H1 (cell line): Measurements from ENCODE around the gene ATXN7L3. TPM values are rescaled to one million over a fixed set of nuclear protein-coding genes. Genes with fewer than 3 reads are reported as not detected.

Experiments
- HDAC6 ChIP-seq: IDR thresholded peaks from one replicate; pipeline ENCODE4 v1.7.1; 2012; ENCODE audit warnings: low read depth, mild to moderate bottlenecking, inconsistent platforms, low read length, moderate library complexity
- JUND ChIP-seq: IDR thresholded peaks from 2 replicates; pipeline ENCODE4 v1.6.1; 2011; ENCODE audit warnings: mild to moderate bottlenecking, improper control_type of control experiment, low read length
- SIN3A ChIP-seq, 2 experiments: IDR thresholded peaks in 1 of 2; conservative IDR thresholded peaks in 1 of 2; 2 replicates each; pipeline ENCODE4 v1.6.1; 2011 to 2012; ENCODE audit warnings: low read length in 2 of 2, improper control_type of control experiment in 1 of 2, low read depth in 1 of 2, mild to moderate bottlenecking in 1 of 2
- SP1 ChIP-seq: IDR thresholded peaks from 2 replicates; pipeline ENCODE4 v1.6.1; 2011; ENCODE audit warnings: low read depth, low read length
- polyA plus RNA-seq, 7 experiments: library from polyadenylated mRNA; depleted of rRNA in 3 of 7; stranded (reverse) in 5 of 7; unstranded in 2 of 7; fragments of >200 nt in 5 of 7; fragments of 200-250 nt in 2 of 7; gene quantifications; 1 replicate in 5 of 7; 2 replicates in 1 of 7; 4 replicates in 1 of 7; pipeline versions ENCODE4 v1.2.1 to v1.2.3, GENCODE V29; 2011 to 2013; ENCODE audit warnings: missing spikeins in 2 of 7, mixed read lengths in 2 of 7
- total RNA-seq: library from RNA; stranded (reverse); fragmentation: NEBNext Ultra II Directional; extraction: Animal tissue kit (Norgen Biotek cat#: 25700); gene quantifications from 2 replicates; pipeline ENCODE4 v1.2.1, GENCODE V29; 2021
- TF ChIP-seq, protein P1 (sequence below), 3 experiments: IDR thresholded peaks; 1 replicate in 2 of 3; 2 replicates in 1 of 3; pipeline versions ENCODE4 v1.5.1 to v1.6.1; 2011; ENCODE audit warnings: low read length in 3 of 3, mild to moderate bottlenecking in 3 of 3, inconsistent platforms in 2 of 3, low read depth in 1 of 3, moderate library complexity in 1 of 3; ENCODE audit not compliant: insufficient read depth in 1 of 3; ENCODE audit errors: control extremely low read depth in 1 of 3
- TF ChIP-seq, protein P2 (sequence below): IDR thresholded peaks from 2 replicates; pipeline ENCODE4 v1.6.1; 2012; ENCODE audit warnings: low read length, inconsistent platforms

The ATXN7L3 gene
- total and polyA plus RNA-seq, 2 of the 8 experiments (the other 6 are each of a cell fraction or from before 2014, with no cell fraction given) = 53.7 to 103 TPM

DNA sequence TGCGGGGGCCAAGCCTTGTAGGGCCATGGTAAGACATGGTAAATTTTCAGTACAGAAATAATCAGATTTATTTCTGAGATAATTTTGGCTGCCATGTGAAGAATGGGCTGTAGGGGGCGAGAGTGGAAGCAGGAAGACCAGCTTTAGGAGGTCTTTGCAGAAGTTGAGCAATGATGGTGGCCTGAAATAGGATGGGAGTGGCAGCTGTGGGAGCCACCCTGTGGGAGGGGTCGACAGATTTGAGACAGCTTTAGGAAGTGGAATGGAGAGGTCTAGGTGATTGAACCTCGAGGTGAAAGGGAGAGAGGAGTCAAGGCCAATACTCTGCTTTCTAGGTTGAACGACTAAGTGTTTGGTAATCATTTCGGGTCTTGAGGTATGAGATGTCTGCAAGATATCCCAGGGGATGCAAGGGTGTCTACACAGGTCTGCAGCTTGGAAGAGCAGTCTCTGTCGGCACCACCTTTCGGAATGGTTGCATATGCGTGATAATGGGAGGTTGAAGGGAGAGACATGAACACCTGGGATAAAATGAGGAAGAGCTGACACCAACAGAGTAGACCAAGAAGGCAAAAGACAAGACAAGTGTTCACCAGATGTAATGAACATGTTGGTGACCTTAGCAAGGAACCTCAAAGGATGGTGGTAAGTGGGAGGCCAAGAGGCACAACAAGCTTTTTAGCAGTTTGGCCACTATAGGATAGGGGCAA lies 4.2 kb upstream of the ATXN7L3 start (continued):
- TF ChIP-seq, protein P1, sequence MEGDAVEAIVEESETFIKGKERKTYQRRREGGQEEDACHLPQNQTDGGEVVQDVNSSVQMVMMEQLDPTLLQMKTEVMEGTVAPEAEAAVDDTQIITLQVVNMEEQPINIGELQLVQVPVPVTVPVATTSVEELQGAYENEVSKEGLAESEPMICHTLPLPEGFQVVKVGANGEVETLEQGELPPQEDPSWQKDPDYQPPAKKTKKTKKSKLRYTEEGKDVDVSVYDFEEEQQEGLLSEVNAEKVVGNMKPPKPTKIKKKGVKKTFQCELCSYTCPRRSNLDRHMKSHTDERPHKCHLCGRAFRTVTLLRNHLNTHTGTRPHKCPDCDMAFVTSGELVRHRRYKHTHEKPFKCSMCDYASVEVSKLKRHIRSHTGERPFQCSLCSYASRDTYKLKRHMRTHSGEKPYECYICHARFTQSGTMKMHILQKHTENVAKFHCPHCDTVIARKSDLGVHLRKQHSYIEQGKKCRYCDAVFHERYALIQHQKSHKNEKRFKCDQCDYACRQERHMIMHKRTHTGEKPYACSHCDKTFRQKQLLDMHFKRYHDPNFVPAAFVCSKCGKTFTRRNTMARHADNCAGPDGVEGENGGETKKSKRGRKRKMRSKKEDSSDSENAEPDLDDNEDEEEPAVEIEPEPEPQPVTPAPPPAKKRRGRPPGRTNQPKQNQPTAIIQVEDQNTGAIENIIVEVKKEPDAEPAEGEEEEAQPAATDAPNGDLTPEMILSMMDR (IDR thresholded peaks at IDR 0.05; ENCODE audit: control extremely low read depth in 1 of 3, insufficient read depth in 1 of 3, low read depth in 1 of 3, low read length in 3 of 3) = peak; percentile 27 to 78 (median 71)
- TF ChIP-seq JUND (no peak), SIN3A (conservative IDR thresholded peaks at IDR 0.05 in 1 of 2, IDR thresholded peaks at IDR 0.05 in 1 of 2; ENCODE audit: low read depth in 1 of 2, low read length in 2 of 2) (peak in 1 of 2 experiments; percentile 60; a peak in 1 of 4 replicates), HDAC6 (no peak), SP1 (0 out of 2 replicates have a peak, but pooled peaks have one; percentile 28)
- TF ChIP-seq, protein P2, sequence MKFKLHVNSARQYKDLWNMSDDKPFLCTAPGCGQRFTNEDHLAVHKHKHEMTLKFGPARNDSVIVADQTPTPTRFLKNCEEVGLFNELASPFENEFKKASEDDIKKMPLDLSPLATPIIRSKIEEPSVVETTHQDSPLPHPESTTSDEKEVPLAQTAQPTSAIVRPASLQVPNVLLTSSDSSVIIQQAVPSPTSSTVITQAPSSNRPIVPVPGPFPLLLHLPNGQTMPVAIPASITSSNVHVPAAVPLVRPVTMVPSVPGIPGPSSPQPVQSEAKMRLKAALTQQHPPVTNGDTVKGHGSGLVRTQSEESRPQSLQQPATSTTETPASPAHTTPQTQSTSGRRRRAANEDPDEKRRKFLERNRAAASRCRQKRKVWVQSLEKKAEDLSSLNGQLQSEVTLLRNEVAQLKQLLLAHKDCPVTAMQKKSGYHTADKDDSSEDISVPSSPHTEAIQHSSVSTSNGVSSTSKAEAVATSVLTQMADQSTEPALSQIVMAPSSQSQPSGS = no peak
